Fibroblast of villous mesenchyme (primary cell): ENCODE measurements around the gene TBC1D12. TPM values are rescaled to one million over a fixed set of nuclear protein-coding genes. Genes with fewer than 3 reads are reported as not detected.
A peak's percentile ranks its signal among the peaks of the same experiment; 100 is the strongest.

ENCODE experiments used
- DNase-seq: peaks from one replicate; pipeline ENCODE4 v3.0.0-alpha.2; 2010; ENCODE audit warnings: low read depth
- H3K4me3 ChIP-seq: 2 replicates; pipeline ENCODE4 v1.5.1; 2011; ENCODE audit warnings: low read depth, mild to moderate bottlenecking, low read length
- total RNA-seq: library from RNA; depleted of rRNA; stranded (reverse); fragments of >200 nt; gene quantifications from 2 replicates; pipeline ENCODE4 v1.2.3, GENCODE V29; 2012
- TF ChIP-seq, protein P1 (sequence below): IDR thresholded peaks from 2 replicates; pipeline ENCODE4 v1.5.1; 2012; ENCODE audit warnings: low read depth, mild to moderate bottlenecking, low read length; ENCODE audit not compliant: insufficient read depth

Gene TBC1D12
- total RNA-seq, 1 donor, result 15.1 TPM

DNA sequence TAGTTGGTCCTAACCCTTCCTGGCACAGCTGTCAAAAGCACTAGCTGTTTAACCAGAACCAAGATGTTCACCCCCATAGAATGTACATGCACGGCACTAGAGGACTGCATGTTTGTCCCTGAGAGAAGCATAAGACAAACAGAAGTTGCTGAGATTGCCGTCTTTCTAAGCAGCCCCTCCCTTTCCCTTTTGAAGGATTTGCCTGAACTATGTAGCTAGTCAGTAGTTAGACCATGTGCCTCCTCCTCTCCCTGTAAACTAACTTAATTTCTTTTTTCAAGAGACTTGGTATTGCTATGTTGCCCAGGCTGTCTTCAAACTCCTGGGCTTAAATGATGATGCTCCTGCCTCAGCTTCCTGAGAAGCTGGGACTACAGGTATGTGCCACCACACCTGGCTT, 40.7 kb downstream of the TBC1D12 start:
- H3K4me3 ChIP-seq, result no peak overlapping the region
- DNase-seq, result no peak
- TF ChIP-seq, protein P1, sequence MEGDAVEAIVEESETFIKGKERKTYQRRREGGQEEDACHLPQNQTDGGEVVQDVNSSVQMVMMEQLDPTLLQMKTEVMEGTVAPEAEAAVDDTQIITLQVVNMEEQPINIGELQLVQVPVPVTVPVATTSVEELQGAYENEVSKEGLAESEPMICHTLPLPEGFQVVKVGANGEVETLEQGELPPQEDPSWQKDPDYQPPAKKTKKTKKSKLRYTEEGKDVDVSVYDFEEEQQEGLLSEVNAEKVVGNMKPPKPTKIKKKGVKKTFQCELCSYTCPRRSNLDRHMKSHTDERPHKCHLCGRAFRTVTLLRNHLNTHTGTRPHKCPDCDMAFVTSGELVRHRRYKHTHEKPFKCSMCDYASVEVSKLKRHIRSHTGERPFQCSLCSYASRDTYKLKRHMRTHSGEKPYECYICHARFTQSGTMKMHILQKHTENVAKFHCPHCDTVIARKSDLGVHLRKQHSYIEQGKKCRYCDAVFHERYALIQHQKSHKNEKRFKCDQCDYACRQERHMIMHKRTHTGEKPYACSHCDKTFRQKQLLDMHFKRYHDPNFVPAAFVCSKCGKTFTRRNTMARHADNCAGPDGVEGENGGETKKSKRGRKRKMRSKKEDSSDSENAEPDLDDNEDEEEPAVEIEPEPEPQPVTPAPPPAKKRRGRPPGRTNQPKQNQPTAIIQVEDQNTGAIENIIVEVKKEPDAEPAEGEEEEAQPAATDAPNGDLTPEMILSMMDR, result no peak

DNA sequence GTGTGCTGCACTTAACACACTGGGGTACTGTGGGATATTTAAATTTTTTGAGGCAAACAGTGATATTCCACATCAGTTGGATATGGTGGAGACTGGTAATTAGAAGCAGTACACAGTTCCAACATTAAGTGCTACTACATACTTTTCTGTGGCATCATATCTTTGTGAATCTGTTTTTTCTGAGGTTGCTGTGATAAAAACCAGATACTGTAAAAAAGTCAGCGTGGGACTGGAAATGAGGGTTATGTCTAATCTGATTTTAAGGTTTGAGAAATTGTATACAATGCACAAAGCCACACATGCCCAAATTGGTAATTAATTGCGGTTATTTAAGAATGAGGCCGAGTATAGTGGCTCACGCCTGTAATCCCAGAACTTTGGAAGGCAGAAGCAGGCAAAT, 41.2 kb downstream of the TBC1D12 start:
- no peak overlapping the region for H3K4me3 ChIP-seq

DNA sequence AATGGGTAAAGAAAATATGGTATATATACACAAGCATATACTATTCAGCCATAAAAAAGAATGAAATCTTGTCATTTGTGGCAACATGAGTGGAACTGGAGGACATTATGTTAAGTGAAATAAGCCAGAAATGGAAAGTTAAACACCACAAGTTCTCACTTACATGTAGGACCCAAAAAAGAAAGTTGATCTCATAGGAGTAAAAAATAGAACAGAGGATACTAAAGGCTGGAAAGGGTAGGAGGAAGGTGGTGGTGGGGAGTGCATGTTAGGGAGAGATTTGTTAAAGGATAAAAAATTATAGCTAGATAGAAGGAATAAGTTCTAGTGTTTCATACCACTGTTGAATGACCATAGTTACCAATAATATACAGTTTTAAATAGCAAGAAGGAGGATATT, 48.4 kb downstream of the TBC1D12 start:
- TF ChIP-seq, protein P1, result no peak
- H3K4me3 ChIP-seq, result no peak overlapping the region
- no peak for DNase-seq

More for the DNA sequence above, 41.2 kb downstream of the TBC1D12 start:
- peak; percentile 68 for DNase-seq
- TF ChIP-seq, protein P1, result no peak

DNA sequence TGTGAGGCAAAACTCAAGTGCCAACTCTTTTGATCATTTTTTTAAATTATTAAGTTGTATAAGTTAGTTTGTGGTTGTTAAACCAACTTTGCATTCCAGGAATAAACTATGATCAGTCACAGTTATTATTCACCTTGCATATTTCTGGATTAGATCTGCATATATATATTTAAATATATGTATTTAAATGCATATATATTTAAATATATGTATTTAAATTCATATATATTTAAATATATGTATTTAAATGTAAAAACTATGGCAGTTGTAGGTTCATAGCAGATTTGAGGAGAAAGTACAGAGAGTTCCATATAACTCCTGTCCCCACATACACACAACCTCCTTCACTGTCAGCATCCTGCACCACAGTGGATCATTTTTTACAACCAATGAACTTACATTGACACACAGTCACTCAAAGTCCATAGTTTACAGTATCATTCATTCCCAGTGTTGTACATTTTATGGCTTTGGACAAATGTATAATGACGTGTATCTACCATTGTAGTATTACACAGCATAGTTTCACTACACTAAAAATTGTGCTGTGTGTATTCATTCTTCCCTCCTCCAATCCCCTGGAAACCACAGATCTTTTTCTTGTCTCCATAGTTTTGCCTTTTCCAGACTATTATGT, 49.7 kb downstream of the TBC1D12 start:
- H3K4me3 ChIP-seq, result no peak overlapping the region
- TF ChIP-seq, protein P1, result no peak
- DNase-seq, result no peak

DNA sequence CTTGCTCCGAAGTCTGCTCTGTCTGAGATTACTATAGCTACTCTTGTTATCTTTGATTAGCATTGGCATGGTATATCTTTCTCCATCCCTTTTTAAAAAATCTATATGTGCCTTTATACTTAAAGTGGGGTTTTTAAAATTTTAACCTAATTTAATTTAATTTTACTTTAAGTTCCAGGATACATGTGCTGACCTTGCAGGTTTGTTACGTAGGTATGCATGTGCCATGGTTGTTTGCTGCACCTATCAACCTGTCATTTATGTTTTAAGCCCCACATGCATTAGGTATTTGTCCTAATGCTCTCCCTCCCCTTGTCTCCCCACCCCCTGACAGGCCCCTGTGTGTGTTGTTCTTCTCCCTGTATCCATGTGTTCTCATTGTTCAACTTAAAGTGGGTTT, 54.6 kb downstream of the TBC1D12 start:
- no peak for DNase-seq
- TF ChIP-seq, protein P1, result no peak
- H3K4me3 ChIP-seq, result no peak overlapping the region

DNA sequence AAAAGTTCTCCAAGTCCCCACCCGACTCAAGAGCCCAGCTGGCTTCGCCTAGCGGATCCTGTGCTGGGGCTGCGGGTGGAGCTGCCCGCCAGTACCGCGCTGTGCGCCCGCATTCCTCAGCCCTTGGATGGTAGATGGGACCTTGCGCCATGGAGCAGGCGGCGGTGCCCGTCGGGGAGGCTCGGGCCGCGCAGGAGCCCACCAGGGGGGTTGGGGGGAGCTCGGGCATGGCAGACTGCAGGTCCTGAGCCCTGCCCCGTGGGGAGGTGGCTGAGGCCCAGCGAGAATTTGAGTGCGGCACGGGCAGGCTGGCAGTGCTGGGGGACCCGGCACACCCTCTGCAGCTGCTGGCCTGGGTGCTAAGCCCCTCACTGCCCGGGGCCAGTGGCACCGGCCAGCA, 57.0 kb downstream of the TBC1D12 start:
- TF ChIP-seq, protein P1, result no peak
- DNase-seq, result no peak
- no peak overlapping the region for H3K4me3 ChIP-seq

DNA sequence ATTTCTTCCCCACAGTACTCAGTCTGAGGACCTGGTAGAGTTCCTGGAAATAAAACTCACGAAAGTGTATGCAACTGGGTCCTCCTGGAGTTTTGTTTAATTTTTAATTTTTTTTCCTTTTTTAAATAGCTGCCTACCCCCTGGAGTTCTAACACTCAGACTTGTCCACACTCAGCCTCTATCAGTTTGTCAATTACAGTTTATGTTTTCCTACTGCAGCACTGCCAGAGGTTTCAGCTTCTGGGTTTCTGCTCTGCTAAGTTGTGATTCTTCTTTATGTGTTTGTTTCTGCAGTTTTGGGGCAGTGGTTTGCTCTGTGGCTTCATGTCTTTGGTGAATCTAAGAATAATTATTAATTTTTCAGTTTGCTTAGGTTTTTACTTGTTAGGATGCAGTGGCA, 59.2 kb downstream of the TBC1D12 start:
- DNase-seq, result no peak
- TF ChIP-seq, protein P1, result no peak
- H3K4me3 ChIP-seq, result no peak overlapping the region
